ACC112 (cell line): ENCODE results near the gene FSIP1.

ENCODE experiments used
- H2AFZ ChIP-seq: fragments of 200-600 bp; sonication (generic); one replicate; pipeline ENCODE4 v1.6.0; 2017; ENCODE audit warnings: antibody characterized with exemption, low read length; ENCODE audit not compliant: unreplicated experiment
- H3K27ac ChIP-seq: fragments of 200-600 bp; sonication (generic); 2 replicates; pipeline ENCODE4 v1.5.1; 2014; ENCODE audit warnings: low read depth, mild to moderate bottlenecking, antibody characterized with exemption, low read length, moderate library complexity
- H3K27me3 ChIP-seq: fragments of 200-600 bp; sonication (generic); 2 replicates; pipeline ENCODE4 v1.6.1; 2014; ENCODE audit warnings: mild to moderate bottlenecking, antibody characterized with exemption, low read length, moderate library complexity, mixed read lengths; ENCODE audit not compliant: insufficient read depth
- H3K36me3 ChIP-seq: fragments of 200-600 bp; sonication (generic); 2 replicates; pipeline ENCODE4 v1.6.1; 2016; ENCODE audit warnings: mild to moderate bottlenecking, antibody characterized with exemption, low read length, moderate library complexity, mixed read lengths; ENCODE audit not compliant: insufficient read depth
- H3K4me1 ChIP-seq: fragments of 200-600 bp; sonication (generic); one replicate; pipeline ENCODE4 v1.6.1; 2016; ENCODE audit warnings: low read length, mixed read lengths; ENCODE audit not compliant: insufficient read depth, unreplicated experiment, control insufficient read depth
- H3K4me3 ChIP-seq: fragments of 200-600 bp; sonication (generic); 2 replicates; pipeline ENCODE4 v1.5.1; 2014; ENCODE audit warnings: mild to moderate bottlenecking, low read depth, low read length
- H3K79me2 ChIP-seq: fragments of 200-600 bp; sonication (generic); one replicate; pipeline ENCODE4 v1.6.0; 2016; ENCODE audit warnings: low read length; ENCODE audit not compliant: control insufficient read depth, unreplicated experiment, insufficient read depth

FSIP1 gene

GRCh38 chr15:39667382-39668127, 115.1 kb downstream of the FSIP1 start:
- H3K4me3 ChIP-seq: no peak overlapping the region
- H3K27me3 ChIP-seq: no peaks in the 10 kb centered on the region
- H3K27ac ChIP-seq: no peak overlapping the region
- no peaks in the 10 kb centered on the region for H3K36me3 ChIP-seq
- H3K79me2 ChIP-seq: no peaks in the 10 kb centered on the region
- no peak overlapping the region for H2AFZ ChIP-seq
- peaks cover 18% of the 10 kb centered on the region for H3K4me1 ChIP-seq

DNA sequence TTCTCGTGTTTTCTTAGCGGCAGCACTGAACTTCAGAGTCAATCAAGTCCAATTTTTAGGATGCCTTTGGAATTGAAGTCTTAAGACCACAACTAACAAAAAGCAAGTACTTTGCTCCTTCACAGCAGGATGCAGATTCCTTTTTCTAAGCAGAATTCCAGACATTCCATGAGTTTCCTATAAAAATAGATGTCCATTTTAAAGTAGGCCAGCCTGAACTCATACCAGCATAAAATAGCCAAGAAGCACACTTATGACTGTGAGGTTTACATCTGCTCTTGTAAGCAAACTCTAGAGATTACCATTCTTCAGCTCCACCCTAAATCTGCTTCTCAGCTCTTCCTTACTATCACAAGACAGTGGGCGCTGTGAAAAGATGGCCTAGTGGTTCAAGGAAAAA, 116.0 kb downstream of the FSIP1 start:
- Histone ChIP-seq H3K27ac (no peak overlapping the region), H3K79me2 (no peaks in the 10 kb centered on the region), H3K36me3 (no peaks in the 10 kb centered on the region), H3K4me1 (peaks cover 21% of the 10 kb centered on the region), H2AFZ (peak overlapping the region; percentile 83), H3K27me3 (no peaks in the 10 kb centered on the region), H3K4me3 (no peak overlapping the region)

DNA sequence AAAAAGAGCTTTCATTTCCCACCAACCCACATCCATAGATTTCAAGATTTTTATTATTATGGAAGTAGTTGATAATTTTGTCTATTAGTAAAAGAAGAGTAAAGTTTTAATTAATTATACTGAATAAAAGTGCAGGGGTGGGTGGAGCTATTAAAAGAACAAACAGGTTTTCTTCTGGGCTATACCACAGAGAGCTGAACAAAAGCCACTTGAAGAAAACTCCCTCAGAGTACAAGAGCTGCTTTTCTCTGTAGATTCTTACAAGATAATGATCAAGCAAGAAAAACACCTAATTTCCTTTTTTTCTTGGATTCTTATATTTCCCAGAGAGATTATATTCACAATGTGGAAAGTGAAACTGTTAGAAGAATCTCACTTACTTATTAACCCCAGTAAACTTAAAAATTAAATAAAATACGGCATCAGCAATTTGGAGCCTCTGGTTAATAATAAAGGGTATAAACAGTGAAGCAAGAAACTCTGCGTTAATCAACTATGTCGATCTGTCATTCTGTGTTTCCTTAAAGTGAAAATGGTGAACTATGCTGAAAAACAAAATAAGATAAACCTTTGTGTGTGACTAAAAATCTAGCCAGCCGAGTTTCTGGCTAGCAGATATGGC, 116.9 kb downstream of the FSIP1 start:
- no peak overlapping the region for H3K27ac ChIP-seq
- H3K79me2 ChIP-seq: no peaks in the 10 kb centered on the region
- H3K4me3 ChIP-seq: no peak overlapping the region
- H2AFZ ChIP-seq: peak overlapping the region; percentile 31
- H3K27me3 ChIP-seq: no peaks in the 10 kb centered on the region
- peaks cover 23% of the 10 kb centered on the region for H3K4me1 ChIP-seq
- no peaks in the 10 kb centered on the region for H3K36me3 ChIP-seq

GRCh38 chr15:39663704-39664250, 118.9 kb downstream of the FSIP1 start:
- no peak overlapping the region for H3K27ac ChIP-seq
- H2AFZ ChIP-seq: no peak overlapping the region
- no peak overlapping the region for H3K4me3 ChIP-seq
- H3K79me2 ChIP-seq: no peaks in the 10 kb centered on the region
- H3K27me3 ChIP-seq: no peaks in the 10 kb centered on the region
- H3K4me1 ChIP-seq: peaks cover 23% of the 10 kb centered on the region
- H3K36me3 ChIP-seq: no peaks in the 10 kb centered on the region

- H2AFZ ChIP-seq: peak overlapping the region; percentile 26
- peaks cover 31% of the 10 kb centered on the region for H3K4me1 ChIP-seq
- no peaks in the 10 kb centered on the region for H3K79me2 ChIP-seq
- no peak overlapping the region for H3K27ac ChIP-seq
- H3K4me3 ChIP-seq: no peak overlapping the region
- H3K36me3 ChIP-seq: no peaks in the 10 kb centered on the region
- H3K27me3 ChIP-seq: no peaks in the 10 kb centered on the region
Measured at GRCh38 chr15:39661776-39662175, 120.9 kb downstream of the FSIP1 start.

DNA sequence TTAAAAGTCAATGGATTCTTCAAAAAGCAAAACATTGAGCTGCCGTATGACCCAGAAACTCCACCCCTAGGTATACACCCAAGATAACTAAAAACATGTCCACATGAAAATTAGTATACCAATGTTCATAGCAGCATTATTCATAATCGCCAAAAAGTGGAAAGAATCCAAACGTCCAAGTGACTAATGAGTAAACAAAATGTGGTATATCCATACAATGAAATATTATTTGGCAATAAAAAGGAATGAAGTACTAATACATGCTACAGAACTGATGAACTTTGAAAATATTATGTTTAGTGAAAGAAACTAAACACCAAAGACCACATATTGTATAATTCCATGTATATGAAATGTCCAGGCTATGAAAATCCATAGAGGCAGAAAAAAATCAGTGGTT, 123.9 kb downstream of the FSIP1 start:
- H3K4me3 ChIP-seq: no peak overlapping the region
- peaks cover 19% of the 10 kb centered on the region for H3K4me1 ChIP-seq
- H3K27me3 ChIP-seq: no peaks in the 10 kb centered on the region
- no peaks in the 10 kb centered on the region for H3K79me2 ChIP-seq
- no peaks in the 10 kb centered on the region for H3K36me3 ChIP-seq
- no peak overlapping the region for H2AFZ ChIP-seq
- H3K27ac ChIP-seq: no peak overlapping the region

- Histone ChIP-seq H2AFZ (peak overlapping the region; percentile 5), H3K4me1 (peaks cover 14% of the 10 kb centered on the region), H3K4me3 (no peak overlapping the region), H3K79me2 (no peaks in the 10 kb centered on the region), H3K36me3 (no peaks in the 10 kb centered on the region), H3K27me3 (no peaks in the 10 kb centered on the region), H3K27ac (peak overlapping the region; percentile 61)
Measured at GRCh38 chr15:39657668-39658067, 125.0 kb downstream of the FSIP1 start.

- Histone ChIP-seq H3K4me3 (peak overlapping the region; percentile 3; the same call in 1 of the 2 replicates), H3K4me1 (peaks cover 14% of the 10 kb centered on the region), H3K27ac (peak overlapping the region; percentile 61), H3K79me2 (no peaks in the 10 kb centered on the region), H2AFZ (peak overlapping the region; percentile 5), H3K36me3 (no peaks in the 10 kb centered on the region), H3K27me3 (no peaks in the 10 kb centered on the region)
Measured at GRCh38 chr15:39657181-39657580, 125.5 kb downstream of the FSIP1 start.

DNA sequence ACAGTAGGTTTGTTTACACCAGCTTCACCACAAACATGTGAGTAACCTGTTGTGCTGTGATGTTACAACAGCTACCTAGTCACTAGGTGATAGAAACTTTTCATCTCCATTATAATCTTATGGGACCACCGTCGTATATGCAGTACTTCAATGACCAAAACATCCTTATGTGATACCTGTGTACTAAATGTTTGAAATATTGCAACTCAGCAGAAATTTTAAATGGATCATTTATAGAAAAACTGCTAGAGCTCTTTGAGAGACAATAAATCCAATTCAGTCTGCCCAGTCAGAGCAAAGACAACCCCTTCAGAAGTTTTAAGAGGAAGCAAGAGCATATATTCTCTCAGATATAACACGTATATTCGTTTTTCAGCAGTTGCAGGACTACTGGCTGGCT, 128.3 kb downstream of the FSIP1 start:
- Histone ChIP-seq H3K4me3 (no peak overlapping the region), H3K27ac (no peak overlapping the region), H2AFZ (no peak overlapping the region), H3K4me1 (peaks cover 9% of the 10 kb centered on the region), H3K36me3 (no peaks in the 10 kb centered on the region), H3K79me2 (no peaks in the 10 kb centered on the region), H3K27me3 (no peaks in the 10 kb centered on the region)

DNA sequence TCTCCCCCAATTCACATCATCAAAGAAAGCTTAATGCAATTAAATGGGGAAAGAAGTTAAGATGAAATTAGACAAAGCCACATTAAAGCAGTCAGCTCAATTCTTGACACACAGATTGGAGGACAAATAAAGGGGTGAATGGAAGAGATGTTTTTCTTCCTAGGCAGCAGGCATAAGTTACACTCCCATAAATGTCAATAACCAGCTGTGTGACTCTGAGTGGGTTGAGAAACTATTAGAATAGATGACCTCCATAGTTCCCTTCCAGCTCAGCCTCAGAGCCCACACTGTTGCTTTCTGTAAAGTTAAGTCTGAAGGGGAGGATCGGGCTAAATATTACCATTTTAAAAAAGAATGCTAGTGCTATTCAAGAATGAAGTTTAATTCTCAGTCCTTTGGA, 130.8 kb downstream of the FSIP1 start:
- no peak overlapping the region for H3K4me3 ChIP-seq
- no peaks in the 10 kb centered on the region for H3K79me2 ChIP-seq
- no peak overlapping the region for H3K27ac ChIP-seq
- H2AFZ ChIP-seq: no peak overlapping the region
- H3K27me3 ChIP-seq: no peaks in the 10 kb centered on the region
- H3K4me1 ChIP-seq: peaks cover 2% of the 10 kb centered on the region
- H3K36me3 ChIP-seq: no peaks in the 10 kb centered on the region

DNA sequence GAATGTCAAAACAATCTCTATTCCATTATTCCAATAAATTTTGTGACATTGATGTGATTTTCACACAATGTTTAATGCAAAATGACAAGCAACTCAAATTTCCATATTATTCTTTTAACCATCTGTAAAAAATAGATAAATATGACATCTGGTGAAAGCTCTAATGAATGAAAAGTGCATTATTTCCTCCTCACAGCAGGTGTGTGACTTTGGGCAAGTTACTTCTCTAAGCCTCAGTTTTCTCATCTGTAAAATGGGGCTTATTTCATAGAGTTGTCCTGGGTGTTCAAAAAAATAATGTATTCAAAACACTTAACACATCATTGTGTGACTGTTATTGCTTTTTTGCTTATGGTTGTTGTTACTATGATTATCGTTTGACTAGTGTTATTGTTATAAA, 131.3 kb downstream of the FSIP1 start:
- no peaks in the 10 kb centered on the region for H3K79me2 ChIP-seq
- no peak overlapping the region for H3K4me3 ChIP-seq
- H3K4me1 ChIP-seq: no peaks in the 10 kb centered on the region
- no peak overlapping the region for H2AFZ ChIP-seq
- H3K36me3 ChIP-seq: no peaks in the 10 kb centered on the region
- no peaks in the 10 kb centered on the region for H3K27me3 ChIP-seq
- no peak overlapping the region for H3K27ac ChIP-seq
